ENCODE measurements around the gene TANGO2.

Gene TANGO2

GRCh38 chr22:19973551-19974267 is 47.2 kb upstream of the TANGO2 start:
- Histone ChIP-seq H3K9me3 (ENCODE audit: severe bottlenecking) (no peaks in the 10 kb centered on the region), H3K27me3 (ENCODE audit: insufficient read depth, low read depth, severe bottlenecking) (no peaks in the 10 kb centered on the region), H3K4me3 (ENCODE audit: low read depth, low read length) (no peak overlapping the region), H3K36me3 (peaks cover 73% of the 10 kb centered on the region), H3K27ac (peak overlapping the region; percentile 23; the same call in 1 of the 2 replicates)
- no peak for DNase-seq
- TF ChIP-seq, protein P1, sequence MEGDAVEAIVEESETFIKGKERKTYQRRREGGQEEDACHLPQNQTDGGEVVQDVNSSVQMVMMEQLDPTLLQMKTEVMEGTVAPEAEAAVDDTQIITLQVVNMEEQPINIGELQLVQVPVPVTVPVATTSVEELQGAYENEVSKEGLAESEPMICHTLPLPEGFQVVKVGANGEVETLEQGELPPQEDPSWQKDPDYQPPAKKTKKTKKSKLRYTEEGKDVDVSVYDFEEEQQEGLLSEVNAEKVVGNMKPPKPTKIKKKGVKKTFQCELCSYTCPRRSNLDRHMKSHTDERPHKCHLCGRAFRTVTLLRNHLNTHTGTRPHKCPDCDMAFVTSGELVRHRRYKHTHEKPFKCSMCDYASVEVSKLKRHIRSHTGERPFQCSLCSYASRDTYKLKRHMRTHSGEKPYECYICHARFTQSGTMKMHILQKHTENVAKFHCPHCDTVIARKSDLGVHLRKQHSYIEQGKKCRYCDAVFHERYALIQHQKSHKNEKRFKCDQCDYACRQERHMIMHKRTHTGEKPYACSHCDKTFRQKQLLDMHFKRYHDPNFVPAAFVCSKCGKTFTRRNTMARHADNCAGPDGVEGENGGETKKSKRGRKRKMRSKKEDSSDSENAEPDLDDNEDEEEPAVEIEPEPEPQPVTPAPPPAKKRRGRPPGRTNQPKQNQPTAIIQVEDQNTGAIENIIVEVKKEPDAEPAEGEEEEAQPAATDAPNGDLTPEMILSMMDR (IDR thresholded peaks at IDR 0.05; ENCODE audit: low read depth, low read length): no peak

DNA sequence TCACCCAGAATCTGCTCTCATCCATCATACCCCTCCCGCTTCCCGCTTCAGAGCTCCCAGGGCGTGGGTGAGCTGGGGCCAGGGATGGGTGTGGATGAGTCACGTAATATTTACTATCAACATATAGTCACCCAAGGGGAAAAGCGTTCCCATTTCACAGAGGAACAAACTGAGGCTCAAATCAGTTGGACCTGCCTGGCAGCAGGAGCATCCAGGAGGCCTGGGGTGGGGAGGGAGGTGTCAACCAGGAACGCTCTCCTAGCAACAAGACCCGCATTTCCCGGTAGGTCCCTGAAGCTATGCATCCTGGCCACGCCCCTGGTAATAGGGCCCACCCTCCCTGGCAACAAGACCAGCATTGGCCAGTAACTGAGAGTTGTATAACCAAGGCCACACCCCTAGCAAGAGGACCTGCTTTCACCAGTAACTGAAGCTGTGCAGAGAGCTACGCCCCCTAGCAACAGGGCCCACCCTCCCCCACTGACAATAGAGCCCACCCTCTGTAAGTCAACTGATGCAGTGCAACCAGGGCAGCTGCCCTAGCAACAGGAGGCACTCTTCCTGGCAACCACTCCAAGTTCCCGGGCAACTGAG is 46.5 kb upstream of the TANGO2 start:
- H3K27me3 ChIP-seq (ENCODE audit: insufficient read depth, low read depth, severe bottlenecking): no peaks in the 10 kb centered on the region
- no peaks in the 10 kb centered on the region for H3K9me3 ChIP-seq (ENCODE audit: severe bottlenecking)
- H3K36me3 ChIP-seq: peaks cover 73% of the 10 kb centered on the region
- peak; percentile 84 for DNase-seq
- TF ChIP-seq, protein P1 (IDR thresholded peaks at IDR 0.05; ENCODE audit: low read depth, low read length): no peak
- no peak overlapping the region for H3K4me3 ChIP-seq (ENCODE audit: low read depth, low read length)
- peak overlapping the region; percentile 74 for H3K27ac ChIP-seq

DNA sequence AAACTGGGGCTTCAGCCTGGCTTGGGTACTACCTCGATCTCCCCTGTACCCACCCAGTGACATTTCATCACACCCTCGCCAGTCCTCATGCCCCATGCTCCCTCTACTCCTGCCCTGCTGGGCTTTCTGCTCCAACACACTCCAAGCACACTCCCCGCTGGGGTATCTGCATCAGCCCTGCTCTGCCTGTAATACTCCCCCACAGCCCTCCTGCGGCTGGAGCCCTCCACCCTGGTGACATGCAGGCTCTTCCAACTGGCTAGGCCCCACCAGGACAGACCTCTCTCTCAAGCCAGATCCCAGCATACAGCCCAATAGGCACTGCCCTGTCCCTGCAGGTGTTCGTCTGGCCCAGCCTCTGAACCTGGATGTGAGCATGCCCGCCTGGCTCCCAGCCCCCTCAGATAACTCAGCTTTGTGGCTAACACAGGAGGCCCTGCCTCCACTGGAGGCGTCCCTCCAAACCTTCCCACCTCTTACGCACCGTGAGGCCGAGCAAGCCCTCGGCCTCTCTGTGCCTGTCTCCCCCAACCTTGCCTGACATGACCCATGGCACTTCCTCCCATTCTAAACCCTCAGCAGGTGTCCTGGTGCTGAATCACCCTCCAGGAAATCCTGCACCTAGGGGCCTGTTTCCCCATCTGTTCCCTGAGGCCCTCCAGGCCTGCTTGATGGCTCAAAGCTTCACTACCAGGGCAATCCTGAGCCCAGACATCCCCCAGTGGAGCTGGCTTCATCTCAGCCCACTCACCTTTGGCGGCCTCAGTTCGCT is 45.8 kb upstream of the TANGO2 start:
- H3K27me3 ChIP-seq (ENCODE audit: insufficient read depth, low read depth, severe bottlenecking): no peaks in the 10 kb centered on the region
- peak overlapping the region; percentile 74 for H3K27ac ChIP-seq
- H3K9me3 ChIP-seq (ENCODE audit: severe bottlenecking): no peaks in the 10 kb centered on the region
- TF ChIP-seq, protein P1 (IDR thresholded peaks at IDR 0.05; ENCODE audit: low read depth, low read length): no peak
- DNase-seq: peak; percentile 94
- H3K4me3 ChIP-seq (ENCODE audit: low read depth, low read length): no peak overlapping the region
- peaks cover 71% of the 10 kb centered on the region for H3K36me3 ChIP-seq

- Histone ChIP-seq H3K4me3 (ENCODE audit: low read depth, low read length) (no peak overlapping the region), H3K27me3 (ENCODE audit: insufficient read depth, low read depth, severe bottlenecking) (no peaks in the 10 kb centered on the region), H3K27ac (peak overlapping the region; percentile 74), H3K36me3 (peaks cover 71% of the 10 kb centered on the region), H3K9me3 (ENCODE audit: severe bottlenecking) (no peaks in the 10 kb centered on the region)
- TF ChIP-seq, protein P1 (IDR thresholded peaks at IDR 0.05; ENCODE audit: low read depth, low read length): no peak
- DNase-seq: no peak
These were observed 45.2 kb upstream of the TANGO2 start for GRCh38 chr22:19975707-19976035.

DNA sequence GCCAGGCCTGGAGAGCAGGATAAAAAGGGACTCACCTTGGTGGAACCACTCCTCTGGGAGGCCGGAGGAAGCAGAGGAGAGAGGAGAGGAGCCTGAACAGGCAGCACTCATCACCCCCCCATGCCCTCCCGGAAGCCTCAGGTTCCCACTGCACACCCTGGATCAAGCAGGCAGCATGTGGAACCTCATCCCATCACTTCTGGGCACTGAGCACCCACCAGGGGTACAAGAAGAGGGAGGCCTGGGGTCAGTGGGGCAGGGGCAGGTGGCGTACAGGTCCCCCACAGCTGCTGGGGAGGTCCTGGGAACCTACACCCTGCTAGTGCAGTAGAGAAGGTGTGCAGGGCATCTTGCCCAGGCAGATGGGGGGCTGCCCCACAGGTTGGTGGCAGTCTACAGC is 44.2 kb upstream of the TANGO2 start:
- TF ChIP-seq, protein P1 (IDR thresholded peaks at IDR 0.05; ENCODE audit: low read depth, low read length): no peak
- DNase-seq: no peak
- no peak overlapping the region for H3K4me3 ChIP-seq (ENCODE audit: low read depth, low read length)
- H3K36me3 ChIP-seq: peaks cover 71% of the 10 kb centered on the region
- peak overlapping the region; percentile 74 for H3K27ac ChIP-seq
- H3K27me3 ChIP-seq (ENCODE audit: insufficient read depth, low read depth, severe bottlenecking): no peaks in the 10 kb centered on the region
- no peaks in the 10 kb centered on the region for H3K9me3 ChIP-seq (ENCODE audit: severe bottlenecking)
